ENCODE data around the gene BCKDK. TPM values are rescaled to one million over a fixed set of nuclear protein-coding genes. Genes with fewer than 3 reads are reported as not detected.

BCKDK gene
- total RNA-seq, 1 experiment from 2014 or later = 57.0 TPM

- no peaks in the 10 kb centered on the region for H3K9me3 ChIP-seq (ENCODE audit: control insufficient read depth, low read depth, low read length)
- H3K18ac ChIP-seq (ENCODE audit: insufficient read length, low read depth, low read length) = no peak overlapping the region
- no peak overlapping the region for H4K5ac ChIP-seq (ENCODE audit: insufficient read length, low read depth, low read length)
- H3K14ac ChIP-seq (ENCODE audit: insufficient read depth, low read length) = no peak overlapping the region
- H3K4me1 Mint-ChIP-seq = peaks cover 45 to 53% of the 10 kb centered on the region in 2 experiments
- no peak overlapping the region for H3K4ac ChIP-seq (ENCODE audit: low read depth, low read length)
- H2BK12ac ChIP-seq (ENCODE audit: insufficient read length, low read depth, low read length) = no peak overlapping the region
- no peak overlapping the region for H2AFZ ChIP-seq (ENCODE audit: low read length)
- no peak overlapping the region for H3K23ac ChIP-seq (ENCODE audit: insufficient read length, low read depth, low read length)
- TF ChIP-seq CTCF (conservative IDR thresholded peaks at IDR 0.05) = no peak
- H2BK120ac ChIP-seq (ENCODE audit: low read depth, low read length, poor library complexity, severe bottlenecking) = no peak overlapping the region
- no peak overlapping the region for H3K9ac ChIP-seq (ENCODE audit: extremely low read depth, insufficient read length, low read length)
- no peak overlapping the region for H2BK20ac ChIP-seq (ENCODE audit: low read depth, low read length, poor library complexity, severe bottlenecking)
- peaks cover 18% of the 10 kb centered on the region; the same call in 1 of the 2 replicates for H3K4me1 ChIP-seq (ENCODE audit: insufficient read depth, low read length)
- H3K27ac Mint-ChIP-seq = peak overlapping the region in 2 of 3 experiments; percentile 84 to 97; a peak in 1 of 7 replicates
- H3K4me3 Mint-ChIP-seq = no peak overlapping the region
- H2BK15ac ChIP-seq (ENCODE audit: low read depth, low read length) = no peak overlapping the region
- H3K27me3 Mint-ChIP-seq (ENCODE audit: low read depth) = no peaks in the 10 kb centered on the region
- WGBS (ENCODE audit: extremely low coverage, insufficient read length, low lambda C conversion rate) = no CpG with 5 or more reads among the region's 5 CpGs
- no peak overlapping the region for H3K4me2 ChIP-seq (ENCODE audit: insufficient read depth, insufficient read length, low read length)
- H2AK5ac ChIP-seq (ENCODE audit: insufficient read length, low read length) = no peak overlapping the region
- H3K27ac ChIP-seq (ENCODE audit: insufficient read length, low read depth, low read length) = no peak overlapping the region
- no peak overlapping the region for H3K56ac ChIP-seq (ENCODE audit: insufficient read length, low read depth, low read length)
- H3K36me3 Mint-ChIP-seq (ENCODE audit: insufficient read depth in 1 of 3, low read depth in 3 of 3) = peaks cover 27 to 50% (median 40%) of the 10 kb centered on the region in 3 experiments
- H4K20me1 ChIP-seq (ENCODE audit: control insufficient read depth, insufficient read depth, insufficient read length) = no peaks in the 10 kb centered on the region
- H3K27me3 ChIP-seq (ENCODE audit: insufficient read depth, low read length) = no peaks in the 10 kb centered on the region
- no peak overlapping the region for H2BK5ac ChIP-seq (ENCODE audit: insufficient read length, low read length)
- no peak overlapping the region for H4K91ac ChIP-seq (ENCODE audit: insufficient read length, low read depth, low read length)
- no peak overlapping the region for H4K8ac ChIP-seq (replicated peaks; ENCODE audit: insufficient read length, low read depth, low read length)
- DNase-seq = no peak
- H3K79me2 ChIP-seq (ENCODE audit: insufficient read depth, low read length) = peaks cover 4% of the 10 kb centered on the region; the same call in 1 of the 2 replicates
- peaks cover 5% of the 10 kb centered on the region for H3K23me2 ChIP-seq (ENCODE audit: insufficient read length, low read depth, low read length, poor library complexity, severe bottlenecking)
- no peaks in the 10 kb centered on the region; a peak in 1 of 5 replicates for H3K9me3 Mint-ChIP-seq
- no peak overlapping the region for H3T11ph ChIP-seq (ENCODE audit: low read length)
- peaks cover 5% of the 10 kb centered on the region for H3K79me1 ChIP-seq (ENCODE audit: insufficient read depth, low read depth, low read length, poor library complexity, severe bottlenecking)
Measured at GRCh38 chr16:31131841-31132271, 23.7 kb downstream of the BCKDK start.

Measured in H9 (cell line).